K562 (cell line): ENCODE measurements around the gene IL17D. TPM values are rescaled to one million over a fixed set of nuclear protein-coding genes. Genes with fewer than 3 reads are reported as not detected.

ENCODE experiments used
- ATAC-seq: fragments of 200-7000 bp; cut with Tn5 transposase; 3 replicates; pipeline ENCODE4 v1.9.1; 2020; ENCODE audit warnings: moderate library complexity
- BruUV-seq: library from RNA; stranded (reverse); fragments of 400-500 nt; replicated peaks from 2 replicates; lab custom pipeline; 2021; lab: Mats Ljungman, UMichigan
- CTCF ChIA-PET: fragments of 300-600 bp; formaldehyde crosslinking; extraction: SDS; loops from one replicate; lab custom pipeline; 2021; ENCODE audit warnings: low intra/inter-chr PET ratio; lab: Yijun Ruan, JAX
- POLR2A ChIA-PET: fragments of 300-600, 350-650 bp; sonication (Branson Sonifier 250); formaldehyde crosslinking; extraction: SDS; loops from one replicate; lab custom pipeline; 2021; ENCODE audit warnings: antibody characterized with exemption, inconsistent platforms; lab: Yijun Ruan, JAX
- DNase-seq, 4 experiments: peaks; one replicate each; pipeline versions ENCODE4 v3.0.0 to v3.0.0-alpha.2; 2011 to 2018; ENCODE audit warnings: low spot score in 3 of 4, mixed read lengths in 3 of 4; ENCODE audit errors: extremely low read depth in 1 of 4
- FAIRE-seq: peaks from 2 replicates; lab custom pipeline; 2011; peaks lifted over from hg19 to GRCh38; lab: Jason Lieb, UNC
- H2AFZ ChIP-seq: 2 replicates; pipeline ENCODE4 v1.6.0; 2011; ENCODE audit warnings: low read depth, low read length, control low read depth, inconsistent platforms
- H3K27ac ChIP-seq: fragments of 200-600 bp; 3 replicates; pipeline ENCODE4 v1.8.0; 2011; ENCODE audit warnings: low read depth, mild to moderate bottlenecking, control low read depth, inconsistent platforms, low read length, moderate library complexity, mixed read lengths; ENCODE audit errors: extremely low read depth
- H3K27me3 ChIP-seq, 2 experiments: fragments of 300-600 bp in 1 of 2; 2 replicates in 1 of 2; 3 replicates in 1 of 2; pipeline versions ENCODE4 v1.6.0 to v1.8.0; 2011; ENCODE audit warnings: inconsistent platforms in 2 of 2, low read length in 2 of 2, mild to moderate bottlenecking in 1 of 2, mixed read lengths in 1 of 2, moderate library complexity in 1 of 2; ENCODE audit not compliant: control insufficient read depth in 2 of 2, insufficient read depth in 2 of 2
- H3K36me3 ChIP-seq: fragments of 300-600 bp; 3 replicates; pipeline ENCODE4 v1.8.0; 2011; ENCODE audit warnings: mild to moderate bottlenecking, low read length, inconsistent platforms; ENCODE audit not compliant: control insufficient read depth, insufficient read depth
- H3K4me1 ChIP-seq, 2 experiments: fragments of 200-600 bp in 1 of 2; replicated peaks in 1 of 2; 2 replicates in 1 of 2; 3 replicates in 1 of 2; pipeline versions ENCODE4 v1.5.1 to v1.8.0; 2011; ENCODE audit warnings: inconsistent platforms in 2 of 2, low read length in 2 of 2, mild to moderate bottlenecking in 1 of 2, mixed read lengths in 1 of 2, moderate library complexity in 1 of 2; ENCODE audit not compliant: control insufficient read depth in 2 of 2, insufficient read depth in 2 of 2
- H3K4me2 ChIP-seq: 2 replicates; pipeline ENCODE4 v1.6.1; 2011; ENCODE audit warnings: low read length, control low read depth, inconsistent platforms, mixed read lengths; ENCODE audit not compliant: insufficient read depth
- H3K4me3 ChIP-seq: fragments of 200-600 bp; sonication (generic), shearing (Covaris generic); 2 replicates; pipeline ENCODE4 v1.5.1; 2016; ENCODE audit warnings: control low read depth, inconsistent platforms
- H3K79me2 ChIP-seq: fragments of 200-600 bp; 3 replicates; pipeline ENCODE4 v1.8.0; 2011; ENCODE audit warnings: low read length, inconsistent platforms; ENCODE audit not compliant: control insufficient read depth, insufficient read depth
- H3K9ac ChIP-seq, 2 experiments: 2 replicates each; pipeline versions ENCODE4 v1.6.0 to v1.6.1; 2011; ENCODE audit warnings: low read depth in 2 of 2, low read length in 2 of 2, control low read depth in 1 of 2, inconsistent platforms in 1 of 2, mild to moderate bottlenecking in 1 of 2, mixed read lengths in 1 of 2; ENCODE audit not compliant: insufficient read depth in 1 of 2
- H3K9me1 ChIP-seq: one replicate; pipeline ENCODE4 v1.6.0; 2011; ENCODE audit warnings: inconsistent platforms, mild to moderate bottlenecking, low read length, moderate library complexity; ENCODE audit not compliant: control insufficient read depth, insufficient read depth
- H3K9me3 ChIP-seq: replicated peaks from 2 replicates; pipeline ENCODE4 v1.5.1; 2011; ENCODE audit warnings: low read depth, low read length, inconsistent platforms; ENCODE audit not compliant: control insufficient read depth, insufficient read depth
- H4K20me1 ChIP-seq: replicated peaks from 2 replicates; pipeline ENCODE4 v1.6.1; 2011; ENCODE audit warnings: low read length, inconsistent platforms, mixed read lengths; ENCODE audit not compliant: control insufficient read depth, insufficient read depth
- ARHGAP35 ChIP-seq: fragments of 450-650 bp; IDR thresholded peaks from 2 replicates; pipeline ENCODE4 v1.6.1; 2018; ENCODE audit not compliant: partially characterized antibody
- GATA2 ChIP-seq: sonication (generic); formaldehyde crosslinking; IDR thresholded peaks from 2 replicates; pipeline ENCODE4 v1.4.0; 2020; ENCODE audit warnings: mild to moderate bottlenecking, missing genetic modification reagents
- HMGN3 ChIP-seq: IDR thresholded peaks from 2 replicates; pipeline ENCODE4 v1.6.1; 2011; ENCODE audit warnings: borderline replicate concordance, low read depth, mild to moderate bottlenecking, mixed read lengths, low read length; ENCODE audit not compliant: insufficient read length; ENCODE audit errors: extremely low read depth
- KAT2B ChIP-seq: IDR thresholded peaks from one replicate; pipeline ENCODE4 v1.6.1; 2012; ENCODE audit warnings: low read depth, mild to moderate bottlenecking, control low read depth, inconsistent platforms, low read length, moderate library complexity
- KLF1 ChIP-seq: fragments of 450-650 bp; IDR thresholded peaks from 2 replicates; pipeline ENCODE4 v1.6.1; 2016; ENCODE audit warnings: missing genetic modification characterization, missing compliant biosample characterization
- MAX ChIP-seq: sonication (generic); formaldehyde crosslinking; IDR thresholded peaks from 2 replicates; pipeline ENCODE4 v1.9.0; 2022; ENCODE audit warnings: mild to moderate bottlenecking, missing genetic modification reagents
- NFXL1 ChIP-seq: fragments of 450-650 bp; formaldehyde crosslinking; IDR thresholded peaks from 2 replicates; pipeline ENCODE4 v1.4.0; 2021; ENCODE audit warnings: mild to moderate bottlenecking
- TSC22D4 ChIP-seq: fragments of 450-650 bp; IDR thresholded peaks from 2 replicates; pipeline ENCODE4 v1.6.1; 2016; ENCODE audit warnings: missing genetic modification characterization, missing biosample characterization, control low read depth
- XRCC3 ChIP-seq: fragments of 450-650 bp; IDR thresholded peaks from 2 replicates; pipeline ENCODE4 v1.6.1; 2017; ENCODE audit warnings: mild to moderate bottlenecking, moderate library complexity
- ZNF12 ChIP-seq: sonication (generic); formaldehyde crosslinking; IDR thresholded peaks from 2 replicates; pipeline ENCODE4 v1.4.0; 2020; ENCODE audit warnings: mild to moderate bottlenecking, missing genetic modification reagents
- ZNF766 ChIP-seq: fragments of 200-800 bp; sonication (Bioruptor generic); conservative IDR thresholded peaks from 2 replicates; pipeline ENCODE4 v1.6.1; 2016; ENCODE audit warnings: missing genetic modification characterization, missing compliant biosample characterization
- WGBS: fragments of 100-300 bp; shearing (Covaris generic); methylation state at CpG from one replicate; pipeline ENCODE4 v1.1.6; 2016; ENCODE audit warnings: low coverage, mixed read lengths; ENCODE audit not compliant: insufficient coverage; ENCODE audit errors: missing lambda C conversion rate; 5-methylcytosine and 5-hydroxymethylcytosine counted together
- in situ Hi-C: fragments of 300-500 bp; cut with MboI; formaldehyde crosslinking; loops from 4 replicates; pipeline ENCODE4 v1.15.0; 2018; ENCODE audit warnings: inconsistent platforms, mixed read lengths
- intact Hi-C: fragments of 100-400 bp; cut with micrococcal nuclease; formaldehyde crosslinking; loops from 2 replicates; pipeline ENCODE4 v1.14.2; 2022
- polyA plus RNA-seq, 8 experiments: library from polyadenylated mRNA; depleted of rRNA in 4 of 8; stranded (reverse) in 5 of 8; unstranded in 3 of 8; fragments of >200 nt; fragmentation: Nextera tagmentation in 2 of 8; fragmentation: Illumina TruSeq in 1 of 8; extraction: Ambion mirVana in 2 of 8; extraction: Trizol in 1 of 8; gene quantifications; 2 replicates each; pipeline versions ENCODE4 v1.2.1 to v1.2.3, GENCODE V29; 2011 to 2014; ENCODE audit warnings: inconsistent platforms in 1 of 8, missing spikeins in 1 of 8
- total RNA-seq, 7 experiments: library from RNA; depleted of rRNA in 6 of 7; stranded (reverse); fragments of >200 nt in 6 of 7; fragmentation: Illumina TruSeq in 2 of 7; extraction: Trizol in 2 of 7; gene quantifications; 2 replicates each; pipeline versions ENCODE4 v1.2.1 to v1.2.3, GENCODE V29; 2011 to 2021; ENCODE audit warnings: low replicate concordance in 1 of 7

Gene IL17D
- total and polyA plus RNA-seq, 9 of the 15 experiments (the other 6 are each of a cell fraction or from before 2014, with no cell fraction given) = 0.04 to 0.55 (median 0.13) TPM; not detected in 4

GRCh38 chr13:20717581-20718542 lies 14.4 kb downstream of the IL17D start:
- no peak overlapping the region for H3K4me3 ChIP-seq
- H3K9ac ChIP-seq = no peak overlapping the region
- no peak for FAIRE-seq
- H3K9me3 ChIP-seq = no peaks in the 10 kb centered on the region
- no TSS peak for BruUV-seq
- no peak for ATAC-seq
- no peak for DNase-seq
- no peaks in the 10 kb centered on the region for H4K20me1 ChIP-seq
- intact Hi-C loops (no loop called here), in situ Hi-C loops (loop anchor here (5.0 to 10.0 kb wide), 2 partner anchors 207 to 226 kb away; no protein-coding TSS in a partner anchor)
- 43% methylated on average over 25 of the region's 44 CpGs for WGBS
- no peak overlapping the region for H3K27ac ChIP-seq
- ChIA-PET CTCF (no interaction called here), POLR2A (no interaction called here)
- H3K4me2 ChIP-seq = no peak overlapping the region
- peaks cover 1 to 22% of the 10 kb centered on the region in 2 experiments; a peak in 3 of 5 replicates for H3K4me1 ChIP-seq
- H3K36me3 ChIP-seq = no peaks in the 10 kb centered on the region
- TF ChIP-seq HMGN3 (no peak), ZNF12 (CRISPR knock-in tag) (no peak), XRCC3 (no peak), GATA2 (CRISPR knock-in tag) (no peak), KLF1 (tag) (no peak), TSC22D4 (tag) (no peak), MAX (CRISPR knock-in tag) (no peak), ZNF766 (CRISPR knock-in tag) (no peak), ARHGAP35 (no peak), NFXL1 (no peak), KAT2B (no peak)
- H3K9me1 ChIP-seq = no peaks in the 10 kb centered on the region
- H3K79me2 ChIP-seq = no peaks in the 10 kb centered on the region
- H2AFZ ChIP-seq = no peak overlapping the region
- peaks cover 0 to 16% of the 10 kb centered on the region in 2 experiments; a peak in 2 of 5 replicates for H3K27me3 ChIP-seq
